ENCODE results near the gene CCR2. TPM values are rescaled to one million over a fixed set of nuclear protein-coding genes. Genes with fewer than 3 reads are reported as not detected.

Gene CCR2
- polyA plus RNA-seq, 1 experiment, result not detected

GRCh38 chr3:46334741-46335478 lies 19.0 kb upstream of the CCR2 start:
- CTCF ChIA-PET, result no interaction called here
- no peak for TF ChIP-seq CTCF (IDR thresholded peaks at IDR 0.05; ENCODE audit: insufficient read depth, low read depth, low read length)
- H3K4me3 ChIP-seq (ENCODE audit: low read depth, low read length), result no peak overlapping the region
- POLR2A ChIA-PET, result no interaction called here
- DNase-seq (ENCODE audit: low read depth), result peak; percentile 4
- H3K27me3 ChIP-seq (ENCODE audit: control insufficient read depth, insufficient read depth, low read length), result peaks cover 5% of the 10 kb centered on the region
- H3K36me3 ChIP-seq (ENCODE audit: control insufficient read depth, insufficient read depth, low read length), result no peaks in the 10 kb centered on the region

- Histone ChIP-seq H3K36me3 (ENCODE audit: control insufficient read depth, insufficient read depth, low read length) (no peaks in the 10 kb centered on the region), H3K4me3 (ENCODE audit: low read depth, low read length) (no peak overlapping the region), H3K27me3 (ENCODE audit: control insufficient read depth, insufficient read depth, low read length) (peaks cover 5% of the 10 kb centered on the region)
- no peak for DNase-seq (ENCODE audit: low read depth)
- ChIA-PET POLR2A (no interaction called here), CTCF (no interaction called here)
- TF ChIP-seq CTCF (IDR thresholded peaks at IDR 0.05; ENCODE audit: insufficient read depth, low read depth, low read length), result no peak
These were observed 18.4 kb upstream of the CCR2 start for GRCh38 chr3:46335541-46335940.

GRCh38 chr3:46337911-46338310 lies 16.0 kb upstream of the CCR2 start:
- Histone ChIP-seq H3K36me3 (ENCODE audit: control insufficient read depth, insufficient read depth, low read length) (no peaks in the 10 kb centered on the region), H3K4me3 (ENCODE audit: low read depth, low read length) (no peak overlapping the region), H3K27me3 (ENCODE audit: control insufficient read depth, insufficient read depth, low read length) (no peaks in the 10 kb centered on the region)
- DNase-seq (ENCODE audit: low read depth), result no peak
- CTCF ChIA-PET, result no interaction called here
- no peak for TF ChIP-seq CTCF (IDR thresholded peaks at IDR 0.05; ENCODE audit: insufficient read depth, low read depth, low read length)
- POLR2A ChIA-PET, result no interaction called here

- CTCF ChIA-PET, result no interaction called here
- Histone ChIP-seq H3K27me3 (ENCODE audit: control insufficient read depth, insufficient read depth, low read length) (no peaks in the 10 kb centered on the region), H3K36me3 (ENCODE audit: control insufficient read depth, insufficient read depth, low read length) (no peaks in the 10 kb centered on the region), H3K4me3 (ENCODE audit: low read depth, low read length) (no peak overlapping the region)
- POLR2A ChIA-PET, result interaction anchor here (0.6 kb wide), 1 partner anchor 208 kb away, joined by 3 read pairs; no protein-coding TSS in a partner anchor
- no peak for DNase-seq (ENCODE audit: low read depth)
- TF ChIP-seq CTCF (IDR thresholded peaks at IDR 0.05; ENCODE audit: insufficient read depth, low read depth, low read length), result no peak
These were observed 15.1 kb upstream of the CCR2 start for GRCh38 chr3:46338840-46339239.

- TF ChIP-seq CTCF (IDR thresholded peaks at IDR 0.05; ENCODE audit: insufficient read depth, low read depth, low read length), result no peak
- DNase-seq (ENCODE audit: low read depth), result no peak
- Histone ChIP-seq H3K4me3 (ENCODE audit: low read depth, low read length) (no peak overlapping the region), H3K36me3 (ENCODE audit: control insufficient read depth, insufficient read depth, low read length) (no peaks in the 10 kb centered on the region), H3K27me3 (ENCODE audit: control insufficient read depth, insufficient read depth, low read length) (no peaks in the 10 kb centered on the region)
- ChIA-PET POLR2A (no interaction called here), CTCF (no interaction called here)
These were observed 9.4 kb upstream of the CCR2 start for GRCh38 chr3:46344476-46344875.

All from BJ (cell line).